ENCODE measurements around the gene ITPK1.

ITPK1 gene

GRCh38 chr14:93012951-93013719 is 102.6 kb downstream of the ITPK1 start:
- Histone ChIP-seq H2BK12ac (ENCODE audit: low read length in 2 of 2) (no peak overlapping the region), H2BK15ac (ENCODE audit: low read depth, poor library complexity, severe bottlenecking) (no peak overlapping the region), H3K9ac (ENCODE audit: low read length) (peak overlapping the region; percentile 18), H3K4me3 (ENCODE audit: insufficient read depth in 1 of 2, low read depth in 1 of 2, low read length in 2 of 2) (no peak overlapping the region), H3K18ac (ENCODE audit: low read depth in 1 of 2, low read length in 2 of 2) (no peak overlapping the region), H3K79me1 (replicated peaks; ENCODE audit: low read length, poor library complexity, severe bottlenecking) (no peaks in the 10 kb centered on the region), H2BK5ac (ENCODE audit: low read depth, low read length, poor library complexity, severe bottlenecking) (no peak overlapping the region), H4K8ac (ENCODE audit: low read length) (no peak overlapping the region), H3K27me3 (ENCODE audit: control insufficient read depth in 1 of 2, insufficient read depth in 1 of 2, low read length in 2 of 2) (peaks cover 0 to 4% of the 10 kb centered on the region in 2 experiments), H4K91ac (ENCODE audit: low read length) (no peak overlapping the region), H2AFZ (ENCODE audit: low read depth, low read length) (no peak overlapping the region), H2AK5ac (ENCODE audit: low read length, severe bottlenecking) (no peak overlapping the region), H3K9me3 (ENCODE audit: control insufficient read depth, low read length) (no peaks in the 10 kb centered on the region), H2BK120ac (ENCODE audit: low read depth, low read length) (no peak overlapping the region), H3K4me2 (ENCODE audit: low read length, poor library complexity, severe bottlenecking) (no peak overlapping the region), H3K4ac (ENCODE audit: low read depth in 1 of 2, low read length in 2 of 2) (no peak overlapping the region), H3K36me3 (ENCODE audit: control insufficient read depth in 1 of 2, insufficient read depth in 2 of 2, low read depth in 1 of 2, low read length in 2 of 2) (peaks cover 0 to 12% of the 10 kb centered on the region in 2 experiments), H3K23ac (ENCODE audit: low read length in 2 of 2) (no peak overlapping the region), H3K14ac (ENCODE audit: low read length in 2 of 2) (no peak overlapping the region), H3K4me1 (ENCODE audit: control insufficient read depth, insufficient read depth, low read depth, low read length) (peaks cover 29% of the 10 kb centered on the region), H3K27ac (ENCODE audit: low read length, poor library complexity, severe bottlenecking) (no peak overlapping the region)
- DNase-seq = no peak
- 88% methylated on average over 10 of the region's 10 CpGs for WGBS

DNA sequence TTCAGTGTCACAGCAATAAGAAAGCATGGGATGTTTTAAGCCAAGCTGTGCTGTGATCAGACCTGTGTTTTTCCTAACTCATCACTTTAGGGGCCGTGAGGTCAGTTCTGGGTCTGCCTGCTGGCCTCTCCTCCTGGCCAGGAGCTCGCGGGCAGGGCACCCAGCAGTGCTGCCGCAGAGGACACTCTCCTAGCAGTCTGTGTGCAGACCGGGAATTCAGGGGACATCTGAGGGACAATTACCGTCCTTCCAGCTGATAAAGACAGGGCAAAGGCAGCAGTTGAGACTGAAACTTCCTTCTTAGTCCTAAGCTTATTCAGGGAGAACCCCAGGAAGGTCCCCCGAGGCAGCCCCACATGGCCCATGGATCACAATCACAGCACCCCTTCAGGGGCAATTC is 103.2 kb downstream of the ITPK1 start:
- H3K23ac ChIP-seq (ENCODE audit: low read length in 2 of 2) = no peak overlapping the region

DNA sequence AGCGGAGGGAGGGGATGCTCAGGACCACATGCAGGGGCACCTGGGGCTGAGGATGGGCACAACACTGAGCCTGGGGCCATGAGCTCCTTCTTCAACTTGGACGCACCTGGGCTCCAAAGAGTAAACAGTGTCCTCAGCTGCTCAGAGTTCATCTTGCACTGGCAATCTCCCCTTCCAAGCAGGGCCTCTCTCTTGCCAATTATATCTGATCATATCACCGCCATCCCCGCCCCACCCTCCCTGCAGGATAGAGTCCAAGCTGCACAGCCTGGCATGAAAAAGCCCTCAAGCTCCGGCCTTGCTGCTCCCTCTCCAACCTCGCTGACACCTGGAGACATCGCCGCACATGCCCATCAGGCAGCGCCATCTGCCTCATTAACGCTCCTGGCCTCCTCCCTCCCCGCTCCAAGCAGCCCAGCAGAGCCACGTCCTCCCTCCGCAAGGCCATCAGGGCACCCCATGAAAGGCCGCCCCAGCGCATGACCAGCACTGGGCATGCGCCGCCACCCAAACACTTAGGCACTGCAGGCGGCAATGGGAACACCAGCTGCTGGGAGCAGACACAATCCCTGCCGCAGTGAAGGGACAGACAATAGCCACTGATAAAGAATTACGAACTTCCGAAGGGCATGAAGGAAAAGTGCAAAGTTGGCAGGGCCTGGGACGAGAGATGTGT is 103.9 kb downstream of the ITPK1 start:
- Histone ChIP-seq H3K14ac (ENCODE audit: low read length in 2 of 2) (no peak overlapping the region), H2AFZ (ENCODE audit: low read depth, low read length) (no peak overlapping the region), H3K9me3 (ENCODE audit: control insufficient read depth, low read length) (no peaks in the 10 kb centered on the region), H4K91ac (ENCODE audit: low read length) (peak overlapping the region; percentile 31), H3K4me1 (ENCODE audit: control insufficient read depth, insufficient read depth, low read depth, low read length) (peaks cover 40% of the 10 kb centered on the region), H3K27ac (ENCODE audit: low read length, poor library complexity, severe bottlenecking) (no peak overlapping the region), H2BK5ac (ENCODE audit: low read depth, low read length, poor library complexity, severe bottlenecking) (no peak overlapping the region), H2AK5ac (ENCODE audit: low read length, severe bottlenecking) (no peak overlapping the region), H3K4ac (ENCODE audit: low read depth in 1 of 2, low read length in 2 of 2) (no peak overlapping the region), H2BK120ac (ENCODE audit: low read depth, low read length) (no peak overlapping the region), H3K36me3 (ENCODE audit: control insufficient read depth in 1 of 2, insufficient read depth in 2 of 2, low read depth in 1 of 2, low read length in 2 of 2) (peaks cover 0 to 12% of the 10 kb centered on the region in 2 experiments), H3K9ac (ENCODE audit: low read length) (no peak overlapping the region), H2BK15ac (ENCODE audit: low read depth, poor library complexity, severe bottlenecking) (no peak overlapping the region), H3K23ac (ENCODE audit: low read length in 2 of 2) (no peak overlapping the region), H4K8ac (ENCODE audit: low read length) (no peak overlapping the region), H2BK12ac (ENCODE audit: low read length in 2 of 2) (no peak overlapping the region), H3K4me3 (ENCODE audit: insufficient read depth in 1 of 2, low read depth in 1 of 2, low read length in 2 of 2) (no peak overlapping the region), H3K4me2 (ENCODE audit: low read length, poor library complexity, severe bottlenecking) (no peak overlapping the region), H3K27me3 (ENCODE audit: control insufficient read depth in 1 of 2, insufficient read depth in 1 of 2, low read length in 2 of 2) (peaks cover 0 to 4% of the 10 kb centered on the region in 2 experiments), H3K18ac (ENCODE audit: low read depth in 1 of 2, low read length in 2 of 2) (no peak overlapping the region), H3K79me1 (replicated peaks; ENCODE audit: low read length, poor library complexity, severe bottlenecking) (no peaks in the 10 kb centered on the region)
- 95% methylated on average over 22 of the region's 22 CpGs for WGBS
- no peak for DNase-seq

More for the DNA sequence above, 103.2 kb downstream of the ITPK1 start:
- Histone ChIP-seq H3K4ac (ENCODE audit: low read depth in 1 of 2, low read length in 2 of 2) (no peak overlapping the region), H3K27ac (ENCODE audit: low read length, poor library complexity, severe bottlenecking) (no peak overlapping the region), H3K9ac (ENCODE audit: low read length) (no peak overlapping the region), H3K27me3 (ENCODE audit: control insufficient read depth in 1 of 2, insufficient read depth in 1 of 2, low read length in 2 of 2) (peaks cover 0 to 4% of the 10 kb centered on the region in 2 experiments), H3K36me3 (ENCODE audit: control insufficient read depth in 1 of 2, insufficient read depth in 2 of 2, low read depth in 1 of 2, low read length in 2 of 2) (peaks cover 0 to 12% of the 10 kb centered on the region in 2 experiments), H3K9me3 (ENCODE audit: control insufficient read depth, low read length) (no peaks in the 10 kb centered on the region), H3K79me1 (replicated peaks; ENCODE audit: low read length, poor library complexity, severe bottlenecking) (no peaks in the 10 kb centered on the region), H3K4me1 (ENCODE audit: control insufficient read depth, insufficient read depth, low read depth, low read length) (peaks cover 35% of the 10 kb centered on the region), H3K4me2 (ENCODE audit: low read length, poor library complexity, severe bottlenecking) (no peak overlapping the region), H2BK12ac (ENCODE audit: low read length in 2 of 2) (no peak overlapping the region), H3K4me3 (ENCODE audit: insufficient read depth in 1 of 2, low read depth in 1 of 2, low read length in 2 of 2) (no peak overlapping the region), H4K91ac (ENCODE audit: low read length) (no peak overlapping the region), H2BK15ac (ENCODE audit: low read depth, poor library complexity, severe bottlenecking) (no peak overlapping the region), H4K8ac (ENCODE audit: low read length) (no peak overlapping the region), H3K14ac (ENCODE audit: low read length in 2 of 2) (no peak overlapping the region), H2AFZ (ENCODE audit: low read depth, low read length) (no peak overlapping the region), H2BK120ac (ENCODE audit: low read depth, low read length) (no peak overlapping the region), H3K18ac (ENCODE audit: low read depth in 1 of 2, low read length in 2 of 2) (no peak overlapping the region), H2AK5ac (ENCODE audit: low read length, severe bottlenecking) (no peak overlapping the region), H2BK5ac (ENCODE audit: low read depth, low read length, poor library complexity, severe bottlenecking) (no peak overlapping the region)
- 77% methylated on average over 7 of the region's 7 CpGs for WGBS
- no peak for DNase-seq

- Histone ChIP-seq H3K4me3 (ENCODE audit: insufficient read depth in 1 of 2, low read depth in 1 of 2, low read length in 2 of 2) (no peak overlapping the region), H3K18ac (ENCODE audit: low read depth in 1 of 2, low read length in 2 of 2) (no peak overlapping the region), H3K9ac (ENCODE audit: low read length) (no peak overlapping the region), H2AFZ (ENCODE audit: low read depth, low read length) (no peak overlapping the region), H2BK15ac (ENCODE audit: low read depth, poor library complexity, severe bottlenecking) (no peak overlapping the region), H3K14ac (ENCODE audit: low read length in 2 of 2) (peak overlapping the region in 1 of 2 experiments; percentile 53), H3K4me1 (ENCODE audit: control insufficient read depth, insufficient read depth, low read depth, low read length) (peaks cover 42% of the 10 kb centered on the region), H3K36me3 (ENCODE audit: control insufficient read depth in 1 of 2, insufficient read depth in 2 of 2, low read depth in 1 of 2, low read length in 2 of 2) (peaks cover 0 to 7% of the 10 kb centered on the region in 2 experiments), H3K23ac (ENCODE audit: low read length in 2 of 2) (no peak overlapping the region), H3K9me3 (ENCODE audit: control insufficient read depth, low read length) (no peaks in the 10 kb centered on the region), H4K8ac (ENCODE audit: low read length) (no peak overlapping the region), H2AK5ac (ENCODE audit: low read length, severe bottlenecking) (no peak overlapping the region), H2BK5ac (ENCODE audit: low read depth, low read length, poor library complexity, severe bottlenecking) (no peak overlapping the region), H3K79me1 (replicated peaks; ENCODE audit: low read length, poor library complexity, severe bottlenecking) (no peaks in the 10 kb centered on the region), H3K4ac (ENCODE audit: low read depth in 1 of 2, low read length in 2 of 2) (no peak overlapping the region), H3K27me3 (ENCODE audit: control insufficient read depth in 1 of 2, insufficient read depth in 1 of 2, low read length in 2 of 2) (no peaks in the 10 kb centered on the region), H2BK120ac (ENCODE audit: low read depth, low read length) (no peak overlapping the region), H3K27ac (ENCODE audit: low read length, poor library complexity, severe bottlenecking) (no peak overlapping the region), H2BK12ac (ENCODE audit: low read length in 2 of 2) (no peak overlapping the region), H4K91ac (ENCODE audit: low read length) (no peak overlapping the region), H3K4me2 (ENCODE audit: low read length, poor library complexity, severe bottlenecking) (no peak overlapping the region)
- no peak for DNase-seq
- 94% methylated on average over 10 of the region's 10 CpGs for WGBS
Measured at GRCh38 chr14:93011141-93011529, 104.6 kb downstream of the ITPK1 start.

Measured in mesenchymal stem cell (in vitro differentiated cells and primary cell).